ENCODE data around the gene HIGD1A. TPM values are rescaled to one million over a fixed set of nuclear protein-coding genes. Genes with fewer than 3 reads are reported as not detected.

Gene HIGD1A
- total RNA-seq, 4 donors from 2014 or later: 123 to 156 (median 139) TPM

DNA sequence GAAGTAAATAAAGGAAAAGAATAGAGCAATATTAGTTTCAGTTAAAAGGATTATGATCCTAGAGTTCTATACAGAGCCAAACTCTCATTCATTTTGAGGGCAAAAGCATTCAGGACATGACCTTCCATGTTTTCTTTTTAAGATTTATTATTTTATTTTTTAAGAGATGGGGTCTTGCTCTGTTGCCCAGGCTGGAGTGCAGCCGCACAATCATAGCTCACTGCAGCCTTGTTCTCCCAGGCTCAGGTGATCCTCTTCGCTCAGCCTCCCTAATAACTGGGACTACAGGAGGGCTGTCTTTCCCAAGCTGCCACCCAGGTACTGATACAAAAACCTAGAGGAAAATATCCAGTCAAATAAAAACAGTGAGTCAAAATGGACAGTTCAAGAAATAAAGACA lies 17.7 kb downstream of the HIGD1A start:
- peaks cover 0 to 47% of the 10 kb centered on the region in 2 donors for H3K36me3 ChIP-seq
- in situ Hi-C loops (cut with MboI; ENCODE audit: low sequenced_read_pairs in 4 of 4): loop anchor here (5.0 to 10.0 kb wide), 3 partner anchors 48 to 98 kb away; no protein-coding TSS in a partner anchor
- intact Hi-C loops (cut with DNase I; ENCODE audit: low total_unique reads): no loop called here

GRCh38 chr3:42786212-42786611 lies 18.1 kb downstream of the HIGD1A start:
- Histone ChIP-seq H3K36me3 (peaks cover 0 to 43% of the 10 kb centered on the region in 2 donors), H3K4me3 (no peak overlapping the region), H3K9me3 (no peaks in the 10 kb centered on the region), H3K27me3 (no peaks in the 10 kb centered on the region), H3K27ac (no peak overlapping the region), H3K4me1 (no peaks in the 10 kb centered on the region)
- intact Hi-C loops (cut with DNase I; ENCODE audit: low total_unique reads): no loop called here
- ATAC-seq (no peak), DNase-seq (no peak)
- no peak for TF ChIP-seq POLR2A (IDR thresholded peaks at IDR 0.05)
- TF ChIP-seq, protein P1, sequence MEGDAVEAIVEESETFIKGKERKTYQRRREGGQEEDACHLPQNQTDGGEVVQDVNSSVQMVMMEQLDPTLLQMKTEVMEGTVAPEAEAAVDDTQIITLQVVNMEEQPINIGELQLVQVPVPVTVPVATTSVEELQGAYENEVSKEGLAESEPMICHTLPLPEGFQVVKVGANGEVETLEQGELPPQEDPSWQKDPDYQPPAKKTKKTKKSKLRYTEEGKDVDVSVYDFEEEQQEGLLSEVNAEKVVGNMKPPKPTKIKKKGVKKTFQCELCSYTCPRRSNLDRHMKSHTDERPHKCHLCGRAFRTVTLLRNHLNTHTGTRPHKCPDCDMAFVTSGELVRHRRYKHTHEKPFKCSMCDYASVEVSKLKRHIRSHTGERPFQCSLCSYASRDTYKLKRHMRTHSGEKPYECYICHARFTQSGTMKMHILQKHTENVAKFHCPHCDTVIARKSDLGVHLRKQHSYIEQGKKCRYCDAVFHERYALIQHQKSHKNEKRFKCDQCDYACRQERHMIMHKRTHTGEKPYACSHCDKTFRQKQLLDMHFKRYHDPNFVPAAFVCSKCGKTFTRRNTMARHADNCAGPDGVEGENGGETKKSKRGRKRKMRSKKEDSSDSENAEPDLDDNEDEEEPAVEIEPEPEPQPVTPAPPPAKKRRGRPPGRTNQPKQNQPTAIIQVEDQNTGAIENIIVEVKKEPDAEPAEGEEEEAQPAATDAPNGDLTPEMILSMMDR (IDR thresholded peaks at IDR 0.05 in 4 of 5, conservative IDR thresholded peaks at IDR 0.05 in 1 of 5): no peak
- in situ Hi-C loops (cut with MboI; ENCODE audit: low sequenced_read_pairs in 4 of 4): loop anchor here (5.0 to 10.0 kb wide), 3 partner anchors 49 to 99 kb away; no protein-coding TSS in a partner anchor

More for the DNA sequence above, 17.7 kb downstream of the HIGD1A start:
- no peak for DNase-seq
- ATAC-seq: no peak
- no peak for TF ChIP-seq POLR2A (IDR thresholded peaks at IDR 0.05)
- TF ChIP-seq, protein P1 (IDR thresholded peaks at IDR 0.05 in 4 of 5, conservative IDR thresholded peaks at IDR 0.05 in 1 of 5): no peak
- H3K27ac ChIP-seq: no peak overlapping the region
- no peaks in the 10 kb centered on the region for H3K9me3 ChIP-seq
- H3K27me3 ChIP-seq: no peaks in the 10 kb centered on the region
- H3K4me3 ChIP-seq: no peak overlapping the region
- no peaks in the 10 kb centered on the region for H3K4me1 ChIP-seq

- DNase-seq (no peak), ATAC-seq (peak; percentile 42 to 76)
- Histone ChIP-seq H3K27ac (peak overlapping the region in 3 of 4 donors; percentile 48 to 65 (median 52)), H3K4me3 (no peak overlapping the region), H3K36me3 (peaks cover 0 to 27% of the 10 kb centered on the region in 2 donors), H3K4me1 (peaks cover 0 to 17% of the 10 kb centered on the region in 2 donors), H3K9me3 (no peaks in the 10 kb centered on the region), H3K27me3 (no peaks in the 10 kb centered on the region)
- in situ Hi-C loops (cut with MboI; ENCODE audit: low sequenced_read_pairs in 4 of 4): loop anchor here in 3 of 4 donors (5.0 to 10.0 kb wide), 3 partner anchors 54 to 106 kb away; no protein-coding TSS in a partner anchor
- intact Hi-C loops (cut with DNase I; ENCODE audit: low total_unique reads): loop anchor here (1.0 to 2.0 kb wide), 3 partner anchors 50 to 100 kb away; no protein-coding TSS in a partner anchor
- TF ChIP-seq, protein P1 (IDR thresholded peaks at IDR 0.05 in 4 of 5, conservative IDR thresholded peaks at IDR 0.05 in 1 of 5): peak; percentile 67 to 88 (median 83)
- TF ChIP-seq POLR2A (IDR thresholded peaks at IDR 0.05): no peak
Measured at GRCh38 chr3:42780892-42781700, 23.2 kb downstream of the HIGD1A start.

GRCh38 chr3:42780398-42780797 lies 23.9 kb downstream of the HIGD1A start:
- Histone ChIP-seq H3K9me3 (no peaks in the 10 kb centered on the region), H3K27ac (peak overlapping the region; percentile 32 to 65 (median 50)), H3K27me3 (no peaks in the 10 kb centered on the region), H3K4me1 (peaks cover 0 to 17% of the 10 kb centered on the region in 2 donors), H3K36me3 (peaks cover 0 to 20% of the 10 kb centered on the region in 2 donors), H3K4me3 (no peak overlapping the region)
- ATAC-seq (no peak), DNase-seq (no peak)
- intact Hi-C loops (cut with DNase I; ENCODE audit: low total_unique reads) (loop anchor here (2.0 kb wide), 2 partner anchors 50 to 58 kb away; no protein-coding TSS in a partner anchor), in situ Hi-C loops (cut with MboI; ENCODE audit: low sequenced_read_pairs in 4 of 4) (loop anchor here in 3 of 4 donors (5.0 to 10.0 kb wide), 3 partner anchors 54 to 107 kb away; no protein-coding TSS in a partner anchor)
- TF ChIP-seq, protein P1 (IDR thresholded peaks at IDR 0.05 in 4 of 5, conservative IDR thresholded peaks at IDR 0.05 in 1 of 5): no peak
- no peak for TF ChIP-seq POLR2A (IDR thresholded peaks at IDR 0.05)

Measured in gastrocnemius medialis (tissue), 4 donors.